GM18517 (cell line): ENCODE data around the gene GDI1.
"Not testable (repeated sequence)": the region's sequence is repeated elsewhere in the genome, so short reads cannot be mapped to it uniquely, and the experiment has no call there.

Experiments
- ATAC-seq: cut with Tn5 transposase; IDR thresholded peaks from one replicate; pipeline ENCODE4 v1.9.1; 2021; ENCODE audit warnings: mild to moderate bottlenecking, moderate library complexity; ENCODE audit not compliant: unreplicated experiment

The GDI1 gene

DNA sequence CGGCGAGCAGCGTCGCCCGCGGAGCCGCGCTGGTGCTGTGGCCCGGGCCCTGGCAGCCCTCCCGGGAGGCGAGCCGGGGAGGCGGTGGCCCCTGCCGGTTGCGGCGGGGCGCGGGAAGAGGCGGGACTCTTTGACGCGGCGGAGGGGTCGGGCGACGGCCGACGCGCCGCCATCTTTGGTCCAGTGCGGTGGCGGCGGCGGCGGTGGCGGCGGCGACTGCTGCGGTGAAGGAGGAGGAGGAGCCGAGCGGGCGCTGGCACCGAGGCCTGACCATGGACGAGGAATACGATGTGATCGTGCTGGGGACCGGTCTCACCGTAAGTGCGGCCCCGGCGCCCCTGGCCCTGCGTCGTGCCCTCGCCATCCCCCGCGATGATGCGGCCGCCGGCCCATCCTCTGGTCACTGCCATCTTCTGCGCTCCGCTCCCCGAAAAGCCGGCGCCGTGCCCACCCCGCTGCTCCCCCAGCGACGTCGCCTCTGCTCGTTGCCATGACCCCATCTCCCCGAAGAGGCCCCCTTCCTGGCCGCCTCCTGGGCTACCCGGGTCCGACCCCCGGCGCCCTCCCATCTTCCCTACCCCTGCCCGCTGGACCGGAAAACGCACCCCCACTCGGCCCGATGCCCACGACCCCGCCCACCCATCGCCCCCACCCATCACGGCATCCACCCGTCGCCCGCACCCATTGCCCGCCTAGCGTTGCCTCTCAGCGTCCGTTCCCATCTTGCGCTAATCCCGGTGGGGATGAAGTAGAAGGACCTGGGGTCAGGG lies at the start of gene GDI1:
TSS of gene GDI1 (plus strand) at position 172 of the 770 bp plus-strand sequence. CDS start at position 273, 101 bp downstream.
- ATAC-seq: peak; percentile 48

- not testable (repeated sequence) for ATAC-seq
Measured at GRCh38 chrX:154388094-154388493, 48.9 kb upstream of the GDI1 start.

DNA sequence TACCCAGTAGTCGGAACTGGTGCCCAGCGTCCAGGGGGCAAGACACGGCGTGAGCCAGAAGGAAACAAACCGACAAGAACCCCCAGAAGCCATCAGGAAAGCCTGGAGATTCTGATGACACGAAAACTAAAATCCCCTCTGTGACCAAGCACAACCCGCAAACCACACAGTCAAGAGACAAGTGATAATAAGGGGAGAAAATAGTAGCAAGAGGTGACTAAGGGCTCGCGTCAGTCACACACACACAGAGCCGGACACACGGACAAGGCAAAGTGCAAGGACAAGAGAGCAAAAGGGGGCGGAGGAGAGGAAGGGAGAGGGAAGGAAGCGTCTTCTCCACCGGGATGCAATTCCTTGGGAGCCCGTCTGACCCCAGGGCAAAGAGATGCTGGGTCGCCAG lies 48.3 kb upstream of the GDI1 start:
- not testable (repeated sequence) for ATAC-seq

GRCh38 chrX:154389812-154390747 lies 46.9 kb upstream of the GDI1 start:
- peak; percentile 64 for ATAC-seq

- ATAC-seq: not testable (repeated sequence)
Measured at GRCh38 chrX:154396363-154396762, 40.6 kb upstream of the GDI1 start.

DNA sequence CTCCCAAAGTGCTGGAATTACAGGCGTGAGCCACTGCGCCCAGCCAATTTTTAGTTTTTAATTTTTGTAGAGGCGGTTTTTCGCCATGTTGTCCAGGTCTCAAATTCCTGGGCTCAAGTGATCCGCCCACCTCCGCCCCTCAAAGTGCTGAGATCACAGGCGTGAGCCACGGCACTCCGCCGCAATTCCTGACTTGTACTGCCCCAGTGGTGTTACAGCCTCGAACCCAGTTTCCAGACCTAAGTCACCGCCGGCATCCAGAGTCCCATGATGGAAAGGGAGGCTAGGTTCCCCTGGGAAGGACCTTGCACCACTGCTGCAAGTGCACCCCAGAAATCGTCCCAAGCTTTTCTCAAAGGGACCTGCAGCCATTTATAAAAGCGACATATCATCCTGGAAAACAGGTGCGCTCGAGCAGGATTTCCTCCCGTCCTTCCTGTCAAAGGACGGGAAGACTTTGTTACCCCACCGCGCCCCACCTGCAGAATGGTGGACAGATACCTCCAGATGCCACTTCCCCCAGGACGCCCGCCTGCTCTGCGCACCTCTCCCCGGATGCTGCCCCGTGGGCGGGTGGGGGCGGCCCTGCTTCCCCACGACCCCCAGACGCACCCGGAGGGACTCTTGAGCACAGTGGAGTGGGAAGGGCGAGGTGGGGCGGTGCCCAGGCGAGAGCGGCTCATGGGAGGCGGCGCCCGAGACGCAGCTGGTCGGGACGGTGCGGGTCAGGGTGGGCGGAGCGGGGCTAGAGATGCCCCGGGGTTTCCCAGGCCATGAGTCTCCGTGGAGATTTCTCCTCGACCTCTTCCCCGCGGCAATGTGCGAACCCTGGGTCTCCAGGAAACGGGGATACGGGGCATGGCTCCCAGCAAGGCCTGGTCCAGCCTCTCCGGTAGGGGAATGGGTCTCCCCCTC lies 39.7 kb upstream of the GDI1 start:
- peak; percentile 33 for ATAC-seq

- peak; percentile 65 for ATAC-seq
Measured at GRCh38 chrX:154397888-154398667, 38.9 kb upstream of the GDI1 start, which contains the start of gene RPL10. Gene RPL10, plus strand, starts transcription at chrX:154398377. Its CDS starts 143 bp downstream, at chrX:154398520.

DNA sequence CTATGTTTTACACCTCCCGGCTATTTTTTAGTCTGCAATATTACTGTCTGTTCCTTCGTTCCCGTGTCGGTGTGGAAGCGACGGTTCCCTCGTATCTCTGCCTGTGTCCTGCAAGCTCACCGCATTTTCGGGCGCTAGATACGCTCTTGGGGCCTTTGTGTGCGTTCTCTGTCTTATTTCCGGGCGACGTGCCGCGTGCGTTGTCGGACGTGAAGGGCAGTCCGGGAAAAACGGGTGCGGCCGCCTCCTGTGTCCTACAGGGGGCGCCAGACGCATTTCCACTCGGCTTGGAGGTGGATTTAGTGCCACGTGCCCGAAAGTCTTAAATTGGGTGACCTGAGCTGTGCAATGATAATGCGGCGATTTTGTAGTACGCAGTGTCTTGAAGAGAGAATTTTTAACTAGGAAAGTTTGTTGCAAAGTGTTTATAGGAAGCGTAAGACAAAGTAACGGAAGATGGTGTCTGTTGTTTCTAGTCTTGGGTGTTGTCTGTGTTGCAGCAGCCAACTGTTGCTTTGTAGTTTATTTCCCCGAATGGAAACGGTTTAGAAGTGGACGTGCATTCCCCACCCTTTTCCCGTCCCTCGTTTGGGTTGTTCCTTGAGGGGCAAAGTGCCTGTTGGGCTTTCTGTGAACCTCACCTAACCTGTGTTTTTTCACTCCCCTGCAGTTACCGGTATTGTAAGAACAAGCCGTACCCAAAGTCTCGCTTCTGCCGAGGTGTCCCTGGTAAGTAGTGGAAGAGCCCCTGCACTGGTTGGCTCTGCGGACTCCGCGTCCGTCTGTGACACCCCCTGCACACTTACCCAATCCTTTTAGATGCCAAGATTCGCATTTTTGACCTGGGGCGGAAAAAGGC lies 38.1 kb upstream of the GDI1 start:
- peak; percentile 24 for ATAC-seq

GRCh38 chrX:154399527-154400368 lies 37.2 kb upstream of the GDI1 start:
- ATAC-seq: no peak

DNA sequence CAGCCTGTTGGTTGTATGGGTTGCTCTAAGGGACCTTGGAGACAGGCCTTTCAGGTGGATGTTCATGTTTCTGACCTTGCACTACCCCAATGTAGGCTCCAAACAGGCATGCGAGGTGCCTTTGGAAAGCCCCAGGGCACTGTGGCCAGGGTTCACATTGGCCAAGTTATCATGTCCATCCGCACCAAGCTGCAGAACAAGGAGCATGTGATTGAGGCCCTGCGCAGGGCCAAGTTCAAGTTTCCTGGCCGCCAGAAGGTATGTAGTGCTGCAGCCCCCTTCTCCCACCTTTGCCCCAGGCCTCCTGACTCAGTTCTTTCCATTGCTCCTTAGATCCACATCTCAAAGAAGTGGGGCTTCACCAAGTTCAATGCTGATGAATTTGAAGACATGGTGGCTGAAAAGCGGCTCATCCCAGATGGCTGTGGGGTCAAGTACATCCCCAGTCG lies 36.6 kb upstream of the GDI1 start:
- not testable (repeated sequence) for ATAC-seq

DNA sequence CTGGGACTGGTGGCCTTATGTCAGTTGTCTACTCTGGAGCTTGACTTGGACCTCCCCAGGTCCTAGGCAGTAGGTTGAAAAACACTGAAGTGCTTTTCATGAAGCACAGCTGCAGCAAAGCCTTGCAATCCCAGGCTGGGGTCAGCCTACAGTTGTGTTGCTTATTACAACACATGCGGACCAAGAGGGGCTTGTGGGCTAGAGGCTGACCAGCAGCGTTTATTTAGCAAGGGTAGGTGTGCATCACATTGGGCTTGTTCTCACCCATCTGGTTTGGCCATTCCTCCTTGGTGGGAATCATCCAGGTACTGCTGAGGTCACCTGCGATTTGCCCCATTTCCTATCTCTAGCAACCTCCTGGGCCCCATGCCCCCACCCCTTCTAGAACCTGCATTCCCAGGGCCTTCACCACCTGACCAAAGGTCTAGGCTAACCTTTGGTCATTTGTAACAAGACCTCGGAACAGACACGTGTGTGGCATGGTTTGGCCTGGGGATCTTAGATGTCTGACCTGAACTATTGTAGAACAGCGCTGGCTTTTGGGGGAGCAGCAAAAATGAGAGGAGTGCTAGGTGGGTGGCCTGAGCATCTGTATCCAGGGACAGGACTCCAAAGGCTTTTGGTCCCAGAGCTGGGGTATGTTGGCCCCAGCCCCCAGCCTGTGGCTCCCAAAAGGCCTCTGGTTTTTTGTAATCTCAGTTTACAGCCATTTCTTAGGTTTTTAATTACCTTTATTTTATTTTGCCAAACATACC lies 35.7 kb upstream of the GDI1 start:
- no peak for ATAC-seq

GRCh38 chrX:154401918-154402621 lies 34.9 kb upstream of the GDI1 start:
- ATAC-seq: no peak

DNA sequence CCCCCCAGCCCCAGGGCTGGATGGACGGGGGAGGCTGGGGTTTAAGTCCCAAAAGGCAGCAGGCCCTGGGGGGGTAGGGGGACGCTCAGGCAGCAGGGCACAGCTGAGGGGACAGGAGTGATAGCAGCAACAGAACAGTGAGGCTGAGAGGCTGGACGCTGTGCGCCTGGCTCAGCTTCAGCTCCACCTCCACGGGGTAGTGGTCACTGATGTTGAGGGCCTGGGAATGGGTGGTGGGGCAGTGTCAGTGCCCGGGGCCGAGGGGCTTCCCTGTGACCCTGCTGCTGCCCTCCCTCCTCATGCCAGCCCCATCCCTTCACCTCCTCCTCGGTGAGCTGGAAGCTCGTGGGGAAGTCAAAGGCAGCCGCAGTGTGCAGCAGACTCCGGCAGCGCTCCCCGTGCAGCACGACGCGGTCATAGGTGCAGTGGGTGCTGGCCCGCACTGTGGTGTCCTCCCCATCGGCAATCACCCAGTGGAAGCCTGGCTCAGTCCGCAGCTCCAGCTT lies 34.3 kb upstream of the GDI1 start:
- no peak for ATAC-seq

DNA sequence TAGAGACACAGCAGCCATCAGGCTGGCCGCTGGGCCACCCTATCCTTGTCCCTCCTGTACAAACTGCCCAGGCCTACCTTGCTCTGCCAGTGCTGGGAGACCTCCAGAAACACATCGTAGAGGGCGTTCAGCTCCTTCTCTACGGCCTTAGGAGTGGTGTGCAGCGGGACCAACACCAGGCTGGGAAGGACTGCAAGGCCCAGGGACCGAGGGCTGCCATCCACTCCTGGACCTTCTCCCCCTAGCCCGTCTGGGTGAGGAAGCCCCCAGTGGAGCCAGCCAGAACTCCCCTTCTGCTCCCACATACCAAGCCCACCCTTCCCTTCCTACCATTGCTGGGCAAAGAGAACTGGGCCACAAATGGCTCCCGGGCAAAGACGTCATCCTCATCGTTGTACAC lies 33.8 kb upstream of the GDI1 start:
- no peak for ATAC-seq

DNA sequence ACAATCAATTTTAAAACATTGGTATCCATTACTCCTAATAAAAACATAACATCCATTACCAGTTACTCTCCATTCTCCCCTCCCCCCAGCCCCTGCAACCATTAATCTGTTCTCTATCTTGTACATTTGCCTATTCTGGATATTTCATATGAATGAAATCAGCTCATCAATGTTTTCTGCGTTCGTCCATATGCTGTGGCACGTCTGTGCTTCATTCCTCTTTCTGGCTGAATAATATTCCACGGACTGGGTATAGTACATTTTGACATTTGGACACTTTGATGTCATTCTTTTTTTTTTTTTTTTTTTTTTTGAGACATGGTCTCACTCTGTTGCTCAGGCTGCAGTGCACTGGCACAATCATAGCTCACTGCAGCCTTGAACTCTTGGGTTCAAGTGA lies 33.1 kb upstream of the GDI1 start:
- no peak for ATAC-seq

DNA sequence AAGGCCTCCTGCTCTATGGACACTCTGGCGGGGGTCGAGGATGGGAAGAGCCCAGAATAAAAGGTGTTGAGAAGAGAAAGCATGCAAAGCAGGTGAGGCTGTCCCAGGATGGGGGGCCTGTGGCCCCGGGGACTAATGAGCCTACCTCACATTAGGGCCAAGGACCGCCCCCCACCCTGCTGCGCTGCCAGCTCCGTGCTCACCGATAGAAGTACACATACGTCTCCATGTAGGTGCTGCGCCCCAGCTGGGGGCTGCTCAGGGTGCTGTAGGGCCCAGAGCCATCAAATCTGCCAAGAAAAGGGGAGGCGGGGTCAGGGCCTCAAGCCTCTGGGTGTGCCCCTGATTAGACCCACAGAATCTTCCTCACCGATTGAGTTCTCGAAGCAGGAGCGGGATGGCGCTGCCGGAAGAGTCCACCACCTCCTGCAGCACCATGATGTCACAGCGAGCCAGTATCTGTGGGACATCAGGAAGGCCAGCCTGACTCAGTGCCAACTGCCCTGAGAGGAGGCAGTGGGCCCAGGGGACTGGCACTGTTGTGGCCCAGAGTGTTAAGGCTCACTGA lies 32.2 kb upstream of the GDI1 start:
- ATAC-seq: no peak
